Smooth muscle cell of the umbilical artery (primary cell): ENCODE results near the gene NEDD1. TPM values are rescaled to one million over a fixed set of nuclear protein-coding genes. Genes with fewer than 3 reads are reported as not detected.

ENCODE experiments used
- total RNA-seq: library from RNA; depleted of rRNA; stranded (reverse); fragments of >200 nt; gene quantifications from 2 replicates; pipeline ENCODE4 v1.2.3, GENCODE V29; 2014

The NEDD1 gene
- 27.0 and 45.9 TPM in 2 replicates for total RNA-seq

GRCh38 chr12:96906849-96907670 is at the start of gene NEDD1:
TSS of gene NEDD1 (plus strand) at chr12:96907257. CDS start at chr12:96909760, 2,503 bp downstream.

